HepG2 (cell line): ENCODE results near the gene KLF15. TPM values are rescaled to one million over a fixed set of nuclear protein-coding genes. Genes with fewer than 3 reads are reported as not detected.
A peak's percentile ranks its signal among the peaks of the same experiment; 100 is the strongest.

Source experiments
- ASH2L ChIP-seq: fragments of 300-600, 200-600 bp; sonication (generic); IDR thresholded peaks from 2 replicates; pipeline ENCODE4 v1.7.0; 2017; ENCODE audit warnings: low read depth, mild to moderate bottlenecking, moderate library complexity, mixed read lengths, low read length; ENCODE audit not compliant: insufficient read length
- BHLHE40 ChIP-seq: IDR thresholded peaks from 2 replicates; pipeline ENCODE4 v1.6.1; 2011; ENCODE audit warnings: low read length, improper control_type of control experiment
- HNF4A ChIP-seq: sonication (generic); formaldehyde crosslinking; IDR thresholded peaks from 2 replicates; pipeline ENCODE4 v1.4.0; 2020; ENCODE audit warnings: missing genetic modification reagents
- HNRNPH1 ChIP-seq: fragments of 200-400 bp; formaldehyde crosslinking; optimal IDR thresholded peaks from 2 replicates; pipeline ENCODE3; 2017; ENCODE audit warnings: mild to moderate bottlenecking, low read depth, low read length
- NFKB2 ChIP-seq: sonication (generic); formaldehyde crosslinking; IDR thresholded peaks from 2 replicates; pipeline ENCODE4 v1.4.0; 2020; ENCODE audit warnings: missing genetic modification reagents, borderline replicate concordance
- RAD51 ChIP-seq: fragments of 450-650 bp; IDR thresholded peaks from 2 replicates; pipeline ENCODE4 v1.6.1; 2016; ENCODE audit warnings: borderline replicate concordance
- RXRB ChIP-seq: IDR thresholded peaks from 2 replicates; pipeline ENCODE4 v1.6.1; 2016; ENCODE audit warnings: borderline replicate concordance, missing genetic modification reagents, missing compliant biosample characterization
- WIZ ChIP-seq: sonication (generic); formaldehyde crosslinking; IDR thresholded peaks from 2 replicates; pipeline ENCODE4 v1.5.1; 2020; ENCODE audit warnings: mild to moderate bottlenecking, missing genetic modification reagents
- ZNF496 ChIP-seq: sonication (generic); formaldehyde crosslinking; IDR thresholded peaks from 2 replicates; pipeline ENCODE4 v1.8.1; 2023; ENCODE audit warnings: mild to moderate bottlenecking, moderate library complexity, missing genetic modification reagents; ENCODE audit not compliant: insufficient replicate concordance
- ZNF569 ChIP-seq: sonication (generic); formaldehyde crosslinking; IDR thresholded peaks from 2 replicates; pipeline ENCODE4 v1.5.0; 2020; ENCODE audit warnings: mild to moderate bottlenecking, missing genetic modification reagents, moderate library complexity, borderline replicate concordance
- ZSCAN22 ChIP-seq: sonication (generic); formaldehyde crosslinking; IDR thresholded peaks from 2 replicates; pipeline ENCODE4 v1.4.0; 2020; ENCODE audit warnings: mild to moderate bottlenecking, missing genetic modification reagents
- polyA plus RNA-seq, 8 experiments: library from polyadenylated mRNA; depleted of rRNA in 3 of 8; stranded (reverse) in 7 of 8; unstranded in 1 of 8; fragments of >200 nt; fragmentation: Illumina TruSeq in 4 of 8; extraction: Trizol in 4 of 8; gene quantifications; 2 replicates each; pipeline versions ENCODE4 v1.2.1 to v1.2.3, GENCODE V29; 2011 to 2016; ENCODE audit warnings: low read depth in 4 of 8, missing spikeins in 1 of 8, mixed read lengths in 1 of 8; ENCODE audit not compliant: insufficient read depth in 1 of 8
- total RNA-seq, 5 experiments: library from RNA; depleted of rRNA; stranded (reverse); fragments of >200 nt; fragmentation: Illumina TruSeq; extraction: Trizol; gene quantifications; 2 replicates each; pipeline ENCODE4 v1.2.3, GENCODE V29; 2016; ENCODE audit warnings: low read depth in 1 of 5
- TF ChIP-seq, protein P1 (sequence below): IDR thresholded peaks from 2 replicates; pipeline ENCODE4 v1.6.1; 2016; ENCODE audit warnings: missing compliant biosample characterization, missing genetic modification reagents, borderline replicate concordance
- TF ChIP-seq, protein P2 (sequence below): sonication (generic); formaldehyde crosslinking; IDR thresholded peaks from 2 replicates; pipeline ENCODE4 v1.9.0; 2021; ENCODE audit warnings: missing genetic modification reagents, mild to moderate bottlenecking, borderline replicate concordance
- TF ChIP-seq, protein P3 (sequence below): sonication (generic); formaldehyde crosslinking; IDR thresholded peaks from 2 replicates; pipeline ENCODE4 v1.9.0; 2021; ENCODE audit warnings: missing genetic modification reagents, borderline replicate concordance
- TF ChIP-seq, protein P4 (sequence below): sonication (generic); formaldehyde crosslinking; IDR thresholded peaks from 2 replicates; pipeline ENCODE4 v1.4.0; 2020; ENCODE audit warnings: mild to moderate bottlenecking, missing genetic modification reagents, borderline replicate concordance
- TF ChIP-seq, protein P5 (sequence below): sonication (generic); formaldehyde crosslinking; IDR thresholded peaks from 2 replicates; pipeline ENCODE4 v1.5.0; 2020; ENCODE audit warnings: missing genetic modification reagents
- TF ChIP-seq, protein P6 (sequence below): sonication (generic); formaldehyde crosslinking; IDR thresholded peaks from 2 replicates; pipeline ENCODE4 v1.4.0; 2020; ENCODE audit warnings: missing genetic modification reagents, borderline replicate concordance

KLF15 gene
- total and polyA plus RNA-seq, 2 of the 13 experiments (the other 11 are each of a cell fraction or from before 2014, with no cell fraction given): 7.1 to 7.8 TPM

DNA sequence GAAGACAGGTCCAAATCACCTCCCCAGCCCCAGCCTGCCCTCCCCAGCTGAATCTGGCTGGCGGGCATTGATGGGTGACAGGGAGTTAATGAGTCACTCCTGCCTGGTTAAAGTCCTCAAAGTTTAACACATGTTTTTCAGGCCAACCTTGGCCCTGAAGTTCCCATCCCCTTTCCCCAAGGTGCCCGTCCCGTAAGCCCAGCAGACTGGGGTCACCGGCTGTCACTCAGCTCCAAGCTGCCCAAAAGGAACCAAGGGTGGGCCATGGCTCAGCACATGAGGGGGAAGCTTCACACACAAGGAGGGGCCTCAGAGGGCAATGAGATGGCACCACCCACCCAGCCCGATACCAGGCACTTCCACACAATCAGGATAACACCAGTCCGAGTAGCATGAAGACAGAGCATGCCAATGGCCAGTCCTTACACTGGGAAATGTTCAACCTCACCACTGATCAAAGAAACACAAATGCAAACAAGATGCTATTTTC, 10.2 kb upstream of the KLF15 start (continued):
- TF ChIP-seq, protein P1, sequence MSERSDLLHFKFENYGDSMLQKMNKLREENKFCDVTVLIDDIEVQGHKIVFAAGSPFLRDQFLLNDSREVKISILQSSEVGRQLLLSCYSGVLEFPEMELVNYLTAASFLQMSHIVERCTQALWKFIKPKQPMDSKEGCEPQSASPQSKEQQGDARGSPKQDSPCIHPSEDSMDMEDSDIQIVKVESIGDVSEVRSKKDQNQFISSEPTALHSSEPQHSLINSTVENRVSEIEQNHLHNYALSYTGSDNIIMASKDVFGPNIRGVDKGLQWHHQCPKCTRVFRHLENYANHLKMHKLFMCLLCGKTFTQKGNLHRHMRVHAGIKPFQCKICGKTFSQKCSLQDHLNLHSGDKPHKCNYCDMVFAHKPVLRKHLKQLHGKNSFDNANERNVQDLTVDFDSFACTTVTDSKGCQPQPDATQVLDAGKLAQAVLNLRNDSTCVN: no peak
- no peak for TF ChIP-seq ASH2L
- TF ChIP-seq, protein P2, sequence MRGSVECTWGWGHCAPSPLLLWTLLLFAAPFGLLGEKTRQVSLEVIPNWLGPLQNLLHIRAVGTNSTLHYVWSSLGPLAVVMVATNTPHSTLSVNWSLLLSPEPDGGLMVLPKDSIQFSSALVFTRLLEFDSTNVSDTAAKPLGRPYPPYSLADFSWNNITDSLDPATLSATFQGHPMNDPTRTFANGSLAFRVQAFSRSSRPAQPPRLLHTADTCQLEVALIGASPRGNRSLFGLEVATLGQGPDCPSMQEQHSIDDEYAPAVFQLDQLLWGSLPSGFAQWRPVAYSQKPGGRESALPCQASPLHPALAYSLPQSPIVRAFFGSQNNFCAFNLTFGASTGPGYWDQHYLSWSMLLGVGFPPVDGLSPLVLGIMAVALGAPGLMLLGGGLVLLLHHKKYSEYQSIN (CRISPR knock-in tag): no peak
- no peak for TF ChIP-seq BHLHE40
- no peak for TF ChIP-seq RXRB
- TF ChIP-seq, protein P3, sequence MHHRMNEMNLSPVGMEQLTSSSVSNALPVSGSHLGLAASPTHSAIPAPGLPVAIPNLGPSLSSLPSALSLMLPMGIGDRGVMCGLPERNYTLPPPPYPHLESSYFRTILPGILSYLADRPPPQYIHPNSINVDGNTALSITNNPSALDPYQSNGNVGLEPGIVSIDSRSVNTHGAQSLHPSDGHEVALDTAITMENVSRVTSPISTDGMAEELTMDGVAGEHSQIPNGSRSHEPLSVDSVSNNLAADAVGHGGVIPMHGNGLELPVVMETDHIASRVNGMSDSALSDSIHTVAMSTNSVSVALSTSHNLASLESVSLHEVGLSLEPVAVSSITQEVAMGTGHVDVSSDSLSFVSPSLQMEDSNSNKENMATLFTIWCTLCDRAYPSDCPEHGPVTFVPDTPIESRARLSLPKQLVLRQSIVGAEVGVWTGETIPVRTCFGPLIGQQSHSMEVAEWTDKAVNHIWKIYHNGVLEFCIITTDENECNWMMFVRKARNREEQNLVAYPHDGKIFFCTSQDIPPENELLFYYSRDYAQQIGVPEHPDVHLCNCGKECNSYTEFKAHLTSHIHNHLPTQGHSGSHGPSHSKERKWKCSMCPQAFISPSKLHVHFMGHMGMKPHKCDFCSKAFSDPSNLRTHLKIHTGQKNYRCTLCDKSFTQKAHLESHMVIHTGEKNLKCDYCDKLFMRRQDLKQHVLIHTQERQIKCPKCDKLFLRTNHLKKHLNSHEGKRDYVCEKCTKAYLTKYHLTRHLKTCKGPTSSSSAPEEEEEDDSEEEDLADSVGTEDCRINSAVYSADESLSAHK (CRISPR knock-in tag): no peak
- TF ChIP-seq, protein P4, sequence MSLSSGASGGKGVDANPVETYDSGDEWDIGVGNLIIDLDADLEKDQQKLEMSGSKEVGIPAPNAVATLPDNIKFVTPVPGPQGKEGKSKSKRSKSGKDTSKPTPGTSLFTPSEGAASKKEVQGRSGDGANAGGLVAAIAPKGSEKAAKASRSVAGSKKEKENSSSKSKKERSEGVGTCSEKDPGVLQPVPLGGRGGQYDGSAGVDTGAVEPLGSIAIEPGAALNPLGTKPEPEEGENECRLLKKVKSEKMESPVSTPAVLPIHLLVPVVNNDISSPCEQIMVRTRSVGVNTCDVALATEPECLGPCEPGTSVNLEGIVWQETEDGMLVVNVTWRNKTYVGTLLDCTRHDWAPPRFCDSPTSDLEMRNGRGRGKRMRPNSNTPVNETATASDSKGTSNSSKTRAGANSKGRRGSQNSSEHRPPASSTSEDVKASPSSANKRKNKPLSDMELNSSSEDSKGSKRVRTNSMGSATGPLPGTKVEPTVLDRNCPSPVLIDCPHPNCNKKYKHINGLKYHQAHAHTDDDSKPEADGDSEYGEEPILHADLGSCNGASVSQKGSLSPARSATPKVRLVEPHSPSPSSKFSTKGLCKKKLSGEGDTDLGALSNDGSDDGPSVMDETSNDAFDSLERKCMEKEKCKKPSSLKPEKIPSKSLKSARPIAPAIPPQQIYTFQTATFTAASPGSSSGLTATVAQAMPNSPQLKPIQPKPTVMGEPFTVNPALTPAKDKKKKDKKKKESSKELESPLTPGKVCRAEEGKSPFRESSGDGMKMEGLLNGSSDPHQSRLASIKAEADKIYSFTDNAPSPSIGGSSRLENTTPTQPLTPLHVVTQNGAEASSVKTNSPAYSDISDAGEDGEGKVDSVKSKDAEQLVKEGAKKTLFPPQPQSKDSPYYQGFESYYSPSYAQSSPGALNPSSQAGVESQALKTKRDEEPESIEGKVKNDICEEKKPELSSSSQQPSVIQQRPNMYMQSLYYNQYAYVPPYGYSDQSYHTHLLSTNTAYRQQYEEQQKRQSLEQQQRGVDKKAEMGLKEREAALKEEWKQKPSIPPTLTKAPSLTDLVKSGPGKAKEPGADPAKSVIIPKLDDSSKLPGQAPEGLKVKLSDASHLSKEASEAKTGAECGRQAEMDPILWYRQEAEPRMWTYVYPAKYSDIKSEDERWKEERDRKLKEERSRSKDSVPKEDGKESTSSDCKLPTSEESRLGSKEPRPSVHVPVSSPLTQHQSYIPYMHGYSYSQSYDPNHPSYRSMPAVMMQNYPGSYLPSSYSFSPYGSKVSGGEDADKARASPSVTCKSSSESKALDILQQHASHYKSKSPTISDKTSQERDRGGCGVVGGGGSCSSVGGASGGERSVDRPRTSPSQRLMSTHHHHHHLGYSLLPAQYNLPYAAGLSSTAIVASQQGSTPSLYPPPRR: 0 out of 2 replicates have a peak, but pooled peaks have one; percentile 20
- TF ChIP-seq HNF4A (CRISPR knock-in tag): peak; percentile 62
- TF ChIP-seq HNRNPH1: no peak
- no peak for TF ChIP-seq NFKB2 (CRISPR knock-in tag)
- TF ChIP-seq RAD51: no peak
- TF ChIP-seq, protein P5, sequence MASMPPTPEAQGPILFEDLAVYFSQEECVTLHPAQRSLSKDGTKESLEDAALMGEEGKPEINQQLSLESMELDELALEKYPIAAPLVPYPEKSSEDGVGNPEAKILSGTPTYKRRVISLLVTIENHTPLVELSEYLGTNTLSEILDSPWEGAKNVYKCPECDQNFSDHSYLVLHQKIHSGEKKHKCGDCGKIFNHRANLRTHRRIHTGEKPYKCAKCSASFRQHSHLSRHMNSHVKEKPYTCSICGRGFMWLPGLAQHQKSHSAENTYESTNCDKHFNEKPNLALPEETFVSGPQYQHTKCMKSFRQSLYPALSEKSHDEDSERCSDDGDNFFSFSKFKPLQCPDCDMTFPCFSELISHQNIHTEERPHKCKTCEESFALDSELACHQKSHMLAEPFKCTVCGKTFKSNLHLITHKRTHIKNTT (CRISPR knock-in tag): no peak
- TF ChIP-seq, protein P6, sequence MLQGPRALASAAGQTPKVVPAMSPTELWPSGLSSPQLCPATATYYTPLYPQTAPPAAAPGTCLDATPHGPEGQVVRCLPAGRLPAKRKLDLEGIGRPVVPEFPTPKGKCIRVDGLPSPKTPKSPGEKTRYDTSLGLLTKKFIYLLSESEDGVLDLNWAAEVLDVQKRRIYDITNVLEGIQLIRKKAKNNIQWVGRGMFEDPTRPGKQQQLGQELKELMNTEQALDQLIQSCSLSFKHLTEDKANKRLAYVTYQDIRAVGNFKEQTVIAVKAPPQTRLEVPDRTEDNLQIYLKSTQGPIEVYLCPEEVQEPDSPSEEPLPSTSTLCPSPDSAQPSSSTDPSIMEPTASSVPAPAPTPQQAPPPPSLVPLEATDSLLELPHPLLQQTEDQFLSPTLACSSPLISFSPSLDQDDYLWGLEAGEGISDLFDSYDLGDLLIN (CRISPR knock-in tag): no peak
- no peak for TF ChIP-seq ZNF569
- no peak for TF ChIP-seq WIZ (CRISPR knock-in tag)
- TF ChIP-seq ZNF496 (CRISPR knock-in tag): no peak
- TF ChIP-seq ZSCAN22 (CRISPR knock-in tag): no peak
